Measurements from ENCODE around the gene SLC2A4RG. TPM values are rescaled to one million over a fixed set of nuclear protein-coding genes. Genes with fewer than 3 reads are reported as not detected.

Gene SLC2A4RG
- 18.6 and 37.9 TPM in 2 replicates for total RNA-seq (2014; rRNA removed; shearing (Covaris generic); ENCODE audit: low replicate concordance)

- Histone ChIP-seq H3K27ac (ENCODE audit: low read length) (no peak within 1 kb of the TSS), H3K4me1 (ENCODE audit: low read length) (peaks cover 26% of the 10 kb centered on the region), H3K9me2 (replicated peaks; ENCODE audit: insufficient read depth, low read length) (no peaks in the 10 kb centered on the region), H3K4me3 (ENCODE audit: low read length) (peak within 1 kb of the TSS; percentile 65), H3K36me3 (ENCODE audit: insufficient read depth, low read length) (no peaks in the 10 kb centered on the region; the same call in 1 of the 2 replicates), H3K9me3 (ENCODE audit: low read length) (no peaks in the 10 kb centered on the region), H4K20me1 (ENCODE audit: insufficient read depth, low read depth, low read length) (peaks cover 18% of the 10 kb centered on the region), H2AFZ (ENCODE audit: low read length) (no peak within 1 kb of the TSS), H3K79me2 (ENCODE audit: low read length) (no peaks in the 10 kb centered on the region), H3K27me3 (ENCODE audit: low read length) (no peaks in the 10 kb centered on the region), H3K4me2 (ENCODE audit: low read depth, low read length, poor library complexity, severe bottlenecking) (peak within 1 kb of the TSS; percentile 77), H3K9ac (ENCODE audit: low read length) (peak within 1 kb of the TSS; percentile 70)
- peak; percentile 89 for DNase-seq
Observed at GRCh38 chr20:63739130-63740069, at the start of gene SLC2A4RG. Gene SLC2A4RG, plus strand, starts transcription at chr20:63739776. Its CDS starts 137 bp downstream, at chr20:63739913.

DNA sequence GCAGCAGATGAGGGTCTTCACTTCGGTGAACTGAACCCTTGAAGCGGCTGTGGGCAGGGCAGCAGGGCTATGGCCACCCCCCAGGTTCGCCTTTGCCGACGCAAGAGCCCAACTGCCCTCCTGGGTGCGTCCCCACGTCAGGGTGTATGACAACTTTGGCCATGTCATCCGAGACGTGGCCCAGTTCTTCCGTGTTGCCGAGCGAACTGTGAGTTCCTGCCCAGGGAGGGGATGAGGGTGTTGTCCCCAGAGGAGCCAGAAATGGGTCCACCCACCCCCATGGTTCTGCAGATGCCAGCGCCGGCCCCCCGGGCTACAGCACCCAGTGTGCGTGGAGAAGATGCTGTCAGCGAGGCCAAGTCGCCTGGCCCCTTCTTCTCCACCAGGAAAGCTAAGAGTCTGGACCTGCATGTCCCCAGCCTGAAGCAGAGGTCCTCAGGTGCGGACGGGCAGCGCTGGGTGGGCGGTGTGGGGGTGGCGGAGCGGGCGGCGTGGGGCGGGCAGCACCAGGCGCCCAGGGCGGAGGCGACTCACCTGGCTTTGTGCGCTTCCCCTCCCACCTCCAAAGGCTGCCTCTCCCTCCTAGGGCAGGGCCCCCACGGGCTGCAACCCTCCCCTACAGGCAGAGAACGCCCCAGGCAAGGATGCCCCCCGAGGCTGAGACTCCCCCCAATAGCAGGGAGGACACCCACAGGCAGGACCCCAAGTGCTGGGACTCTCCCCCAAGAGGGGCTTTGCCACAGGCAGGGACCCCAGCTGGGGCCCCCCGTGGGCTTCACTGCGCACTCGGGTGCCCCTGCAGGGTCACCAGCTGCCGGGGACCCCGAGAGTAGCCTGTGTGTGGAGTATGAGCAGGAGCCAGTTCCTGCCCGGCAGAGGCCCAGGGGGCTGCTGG lies 49.3 kb upstream of the SLC2A4RG start:
- Histone ChIP-seq H3K9me3 (ENCODE audit: low read length) (no peaks in the 10 kb centered on the region), H3K4me1 (ENCODE audit: low read length) (no peaks in the 10 kb centered on the region), H3K4me3 (ENCODE audit: low read length) (no peak overlapping the region), H3K4me2 (ENCODE audit: low read depth, low read length, poor library complexity, severe bottlenecking) (no peak overlapping the region), H3K27ac (ENCODE audit: low read length) (no peak overlapping the region), H4K20me1 (ENCODE audit: insufficient read depth, low read depth, low read length) (no peaks in the 10 kb centered on the region), H3K9ac (ENCODE audit: low read length) (no peak overlapping the region), H3K36me3 (ENCODE audit: insufficient read depth, low read length) (peaks cover 11% of the 10 kb centered on the region; the same call in 1 of the 2 replicates), H3K27me3 (ENCODE audit: low read length) (no peaks in the 10 kb centered on the region), H3K9me2 (replicated peaks; ENCODE audit: insufficient read depth, low read length) (no peaks in the 10 kb centered on the region), H3K79me2 (ENCODE audit: low read length) (no peaks in the 10 kb centered on the region), H2AFZ (ENCODE audit: low read length) (no peak overlapping the region)
- no peak for DNase-seq

DNA sequence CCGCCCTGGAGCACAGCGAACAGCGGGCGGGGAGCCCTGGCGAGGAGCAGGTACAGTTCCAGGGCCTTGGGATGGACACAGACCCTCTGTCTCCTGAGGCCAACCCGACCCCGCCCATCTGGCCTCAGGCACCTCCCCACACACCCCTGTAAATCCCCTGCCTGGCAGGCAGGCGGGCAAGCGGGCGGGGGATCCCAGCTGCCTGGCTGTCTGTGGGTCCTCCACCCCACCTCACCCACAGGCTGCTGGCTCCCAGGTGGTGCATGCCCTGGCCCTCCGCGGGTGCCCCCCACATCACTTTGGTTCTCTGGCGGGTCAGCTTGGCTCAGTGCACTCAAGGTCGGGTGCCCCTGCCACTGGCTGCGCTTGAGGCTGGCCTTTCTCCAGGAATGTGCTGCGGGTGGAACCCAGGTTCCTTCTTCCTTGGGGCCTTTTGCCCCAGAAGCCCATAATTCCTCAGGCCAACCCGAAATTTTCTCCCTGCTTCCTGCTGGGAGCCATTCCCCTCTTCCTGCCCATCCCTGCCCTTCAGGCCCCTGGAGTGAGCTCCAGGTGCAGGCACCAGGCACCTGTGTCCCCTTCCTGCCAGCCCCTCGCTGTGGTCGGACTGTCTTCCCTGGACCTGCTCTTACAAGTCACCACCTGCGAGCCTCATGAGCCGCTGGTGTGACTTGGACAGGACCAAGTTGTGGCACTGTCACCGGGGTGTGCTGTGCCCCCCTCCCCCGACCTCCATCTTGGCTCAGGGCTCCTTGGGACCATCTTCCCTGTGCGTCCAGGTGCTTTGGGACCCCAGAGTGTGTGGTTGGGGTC lies 48.5 kb upstream of the SLC2A4RG start:
- no peaks in the 10 kb centered on the region for H3K79me2 ChIP-seq (ENCODE audit: low read length)
- H3K36me3 ChIP-seq (ENCODE audit: insufficient read depth, low read length), result peaks cover 12% of the 10 kb centered on the region; the same call in 1 of the 2 replicates
- no peaks in the 10 kb centered on the region for H3K4me1 ChIP-seq (ENCODE audit: low read length)
- no peak overlapping the region for H3K4me2 ChIP-seq (ENCODE audit: low read depth, low read length, poor library complexity, severe bottlenecking)
- H3K27ac ChIP-seq (ENCODE audit: low read length), result no peak overlapping the region
- no peaks in the 10 kb centered on the region for H4K20me1 ChIP-seq (ENCODE audit: insufficient read depth, low read depth, low read length)
- DNase-seq, result no peak
- H3K9ac ChIP-seq (ENCODE audit: low read length), result no peak overlapping the region
- H3K27me3 ChIP-seq (ENCODE audit: low read length), result no peaks in the 10 kb centered on the region
- H3K9me2 ChIP-seq (replicated peaks; ENCODE audit: insufficient read depth, low read length), result no peaks in the 10 kb centered on the region
- H2AFZ ChIP-seq (ENCODE audit: low read length), result no peak overlapping the region
- H3K4me3 ChIP-seq (ENCODE audit: low read length), result no peak overlapping the region
- H3K9me3 ChIP-seq (ENCODE audit: low read length), result no peaks in the 10 kb centered on the region

GRCh38 chr20:63691711-63692435 lies 47.7 kb upstream of the SLC2A4RG start:
- DNase-seq, result no peak
- no peaks in the 10 kb centered on the region for H3K4me1 ChIP-seq (ENCODE audit: low read length)
- no peaks in the 10 kb centered on the region for H3K79me2 ChIP-seq (ENCODE audit: low read length)
- no peaks in the 10 kb centered on the region for H3K9me3 ChIP-seq (ENCODE audit: low read length)
- no peaks in the 10 kb centered on the region for H3K9me2 ChIP-seq (replicated peaks; ENCODE audit: insufficient read depth, low read length)
- no peak overlapping the region for H3K9ac ChIP-seq (ENCODE audit: low read length)
- no peak overlapping the region for H3K4me3 ChIP-seq (ENCODE audit: low read length)
- H4K20me1 ChIP-seq (ENCODE audit: insufficient read depth, low read depth, low read length), result no peaks in the 10 kb centered on the region
- no peaks in the 10 kb centered on the region for H3K27me3 ChIP-seq (ENCODE audit: low read length)
- H2AFZ ChIP-seq (ENCODE audit: low read length), result no peak overlapping the region
- no peak overlapping the region for H3K27ac ChIP-seq (ENCODE audit: low read length)
- no peak overlapping the region for H3K4me2 ChIP-seq (ENCODE audit: low read depth, low read length, poor library complexity, severe bottlenecking)
- peaks cover 12% of the 10 kb centered on the region; the same call in 1 of the 2 replicates for H3K36me3 ChIP-seq (ENCODE audit: insufficient read depth, low read length)

DNA sequence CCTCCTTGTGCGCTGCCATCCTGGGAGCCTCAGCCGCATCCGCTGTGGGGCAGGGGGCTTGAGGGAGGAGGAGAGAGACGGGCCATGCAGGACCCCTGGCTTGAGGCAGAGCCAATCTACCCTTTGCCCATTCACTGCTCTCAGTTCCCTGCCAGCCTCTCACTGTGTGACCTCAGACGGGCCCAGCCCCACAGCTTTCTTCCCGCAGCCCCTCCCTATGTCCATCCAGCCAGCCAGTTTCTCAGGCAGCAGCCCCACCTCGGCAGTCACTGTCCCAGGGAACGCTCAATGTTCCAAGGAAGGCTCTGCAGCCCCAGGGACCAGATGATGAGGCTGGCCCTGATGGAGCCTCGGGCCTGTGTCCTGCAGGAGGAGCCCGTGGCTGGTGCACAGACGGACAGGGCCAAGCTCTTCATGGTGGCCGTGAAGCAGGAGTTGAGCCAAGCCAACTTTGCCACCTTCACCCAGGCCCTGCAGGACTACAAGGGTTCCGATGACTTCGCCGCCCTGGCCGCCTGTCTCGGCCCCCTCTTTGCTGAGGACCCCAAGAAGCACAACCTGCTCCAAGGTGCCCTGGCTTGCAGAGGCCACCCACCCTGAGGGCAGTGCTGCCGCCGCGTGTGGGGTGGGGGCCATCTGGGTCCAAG lies 47.0 kb upstream of the SLC2A4RG start:
- H3K9ac ChIP-seq (ENCODE audit: low read length), result no peak overlapping the region
- H3K27me3 ChIP-seq (ENCODE audit: low read length), result no peaks in the 10 kb centered on the region
- H3K4me3 ChIP-seq (ENCODE audit: low read length), result no peak overlapping the region
- no peaks in the 10 kb centered on the region for H4K20me1 ChIP-seq (ENCODE audit: insufficient read depth, low read depth, low read length)
- no peak for DNase-seq
- no peak overlapping the region for H3K27ac ChIP-seq (ENCODE audit: low read length)
- H3K9me3 ChIP-seq (ENCODE audit: low read length), result no peaks in the 10 kb centered on the region
- no peaks in the 10 kb centered on the region for H3K9me2 ChIP-seq (replicated peaks; ENCODE audit: insufficient read depth, low read length)
- H2AFZ ChIP-seq (ENCODE audit: low read length), result no peak overlapping the region
- H3K4me2 ChIP-seq (ENCODE audit: low read depth, low read length, poor library complexity, severe bottlenecking), result no peak overlapping the region
- H3K79me2 ChIP-seq (ENCODE audit: low read length), result no peaks in the 10 kb centered on the region
- peaks cover 12% of the 10 kb centered on the region; the same call in 1 of the 2 replicates for H3K36me3 ChIP-seq (ENCODE audit: insufficient read depth, low read length)
- H3K4me1 ChIP-seq (ENCODE audit: low read length), result no peaks in the 10 kb centered on the region

DNA sequence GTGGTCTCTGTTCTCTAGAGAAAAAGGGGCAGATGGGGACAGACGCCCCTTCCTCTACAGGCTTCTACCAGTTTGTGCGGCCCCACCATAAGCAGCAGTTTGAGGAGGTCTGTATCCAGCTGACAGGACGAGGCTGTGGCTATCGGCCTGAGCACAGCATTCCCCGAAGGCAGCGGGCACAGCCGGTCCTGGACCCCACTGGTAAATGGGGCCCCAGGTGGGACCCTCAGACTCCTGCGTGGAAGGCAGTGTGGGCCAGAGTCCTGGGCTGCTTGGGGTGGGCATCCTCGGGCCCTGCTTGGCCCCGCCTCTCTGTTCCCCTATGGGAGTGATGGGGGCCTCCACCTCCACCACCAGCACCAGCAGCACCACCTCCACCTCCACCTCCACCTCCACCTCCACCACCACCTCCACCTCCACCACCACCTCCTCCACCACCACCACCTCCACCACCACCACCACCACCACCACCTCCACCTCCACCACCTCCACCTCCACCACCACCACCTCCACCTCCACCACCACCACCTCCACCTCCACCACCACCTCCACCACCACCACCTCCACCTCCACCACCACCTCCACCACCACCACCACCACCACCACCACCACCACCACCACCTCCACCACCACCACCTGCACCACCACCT lies 46.4 kb upstream of the SLC2A4RG start:
- H4K20me1 ChIP-seq (ENCODE audit: insufficient read depth, low read depth, low read length), result no peaks in the 10 kb centered on the region
- no peaks in the 10 kb centered on the region for H3K27me3 ChIP-seq (ENCODE audit: low read length)
- no peak overlapping the region for H3K4me2 ChIP-seq (ENCODE audit: low read depth, low read length, poor library complexity, severe bottlenecking)
- H2AFZ ChIP-seq (ENCODE audit: low read length), result no peak overlapping the region
- peaks cover 12% of the 10 kb centered on the region; the same call in 1 of the 2 replicates for H3K36me3 ChIP-seq (ENCODE audit: insufficient read depth, low read length)
- no peaks in the 10 kb centered on the region for H3K9me3 ChIP-seq (ENCODE audit: low read length)
- no peaks in the 10 kb centered on the region for H3K4me1 ChIP-seq (ENCODE audit: low read length)
- H3K4me3 ChIP-seq (ENCODE audit: low read length), result no peak overlapping the region
- H3K27ac ChIP-seq (ENCODE audit: low read length), result no peak overlapping the region
- no peaks in the 10 kb centered on the region for H3K9me2 ChIP-seq (replicated peaks; ENCODE audit: insufficient read depth, low read length)
- no peak overlapping the region for H3K9ac ChIP-seq (ENCODE audit: low read length)
- H3K79me2 ChIP-seq (ENCODE audit: low read length), result no peaks in the 10 kb centered on the region
- no peak for DNase-seq

Measured in Karpas-422 (cell line).